HG02588 (cell line): ENCODE data around the gene TBX4.
"Not testable (repeated sequence)": the region's sequence is repeated elsewhere in the genome, so short reads cannot be mapped to it uniquely, and the experiment has no call there.

Experiments
- ATAC-seq: cut with Tn5 transposase; IDR thresholded peaks from one replicate; pipeline ENCODE4 v1.9.1; 2021; ENCODE audit warnings: mild to moderate bottlenecking, moderate library complexity; ENCODE audit not compliant: unreplicated experiment

The TBX4 gene

GRCh38 chr17:61519754-61520440 is 67.7 kb downstream of the TBX4 start:
- no peak for ATAC-seq

GRCh38 chr17:61520897-61521296 is 68.7 kb downstream of the TBX4 start:
- ATAC-seq = no peak

GRCh38 chr17:61522088-61522487 is 69.9 kb downstream of the TBX4 start:
- no peak for ATAC-seq

GRCh38 chr17:61524319-61524718 is 72.1 kb downstream of the TBX4 start:
- no peak for ATAC-seq

- ATAC-seq = not testable (repeated sequence)
These were observed 75.2 kb downstream of the TBX4 start for GRCh38 chr17:61527441-61527840.

DNA sequence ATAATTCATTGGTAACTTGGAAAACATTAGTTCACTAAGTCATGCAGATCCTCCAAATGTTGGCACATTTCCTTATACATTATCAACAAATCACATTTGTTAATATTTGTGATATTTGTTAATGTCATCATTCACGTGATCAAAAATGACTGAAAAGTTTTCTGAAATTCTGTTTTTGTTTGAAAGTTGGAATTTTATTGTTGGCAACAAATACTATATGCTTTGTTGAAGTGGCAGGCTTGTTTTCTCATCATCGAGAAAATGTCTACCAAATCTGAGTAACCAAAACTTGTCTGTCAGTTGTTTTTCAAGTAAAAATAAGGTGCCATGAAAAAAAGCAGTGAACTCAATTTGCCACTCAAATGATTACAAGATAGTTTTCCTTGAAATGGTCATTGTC is 75.9 kb downstream of the TBX4 start:
- ATAC-seq = no peak

- ATAC-seq = no peak
These were observed 79.0 kb downstream of the TBX4 start for GRCh38 chr17:61531223-61531622.

DNA sequence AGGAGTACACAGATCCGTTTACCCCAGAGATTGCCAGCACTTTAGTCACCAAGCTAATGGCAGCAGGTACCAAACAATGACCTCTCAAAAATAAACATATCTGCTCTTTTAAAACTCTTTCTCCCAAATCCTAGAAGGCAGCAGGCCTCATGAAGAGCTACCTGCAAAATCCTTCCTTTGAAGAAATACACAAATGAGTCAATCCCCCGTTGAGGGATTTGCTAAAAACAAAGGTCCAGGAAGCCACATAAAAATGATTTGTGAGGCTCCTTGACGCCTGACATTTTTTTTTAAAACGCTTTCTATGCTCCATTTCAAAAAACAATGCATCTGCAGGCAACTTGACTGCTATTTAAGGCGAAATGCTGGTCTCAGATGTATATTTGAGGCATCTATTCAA is 80.6 kb downstream of the TBX4 start:
- ATAC-seq = no peak

- no peak for ATAC-seq
These were observed 81.6 kb downstream of the TBX4 start for GRCh38 chr17:61533797-61534196.

- no peak for ATAC-seq
These were observed 82.2 kb downstream of the TBX4 start for GRCh38 chr17:61534414-61534813.
